ENCODE results near the gene CNPY1.

CNPY1 gene

GRCh38 chr7:155455776-155456737, 90.3 kb downstream of the CNPY1 start:
- H3K23ac ChIP-seq (ENCODE audit: low read length in 2 of 2): no peak overlapping the region
- no peak overlapping the region for H3K27ac ChIP-seq (ENCODE audit: low read length, poor library complexity, severe bottlenecking)
- H2BK12ac ChIP-seq (ENCODE audit: low read length in 2 of 2): no peak overlapping the region
- WGBS: 5% methylated on average over 27 of the region's 27 CpGs
- peak overlapping the region in 1 of 2 experiments; percentile 75 for H3K4me3 ChIP-seq (ENCODE audit: insufficient read depth in 1 of 2, low read depth in 1 of 2, low read length in 2 of 2)
- no peak overlapping the region for H2BK5ac ChIP-seq (ENCODE audit: low read depth, low read length, poor library complexity, severe bottlenecking)
- no peak overlapping the region for H3K14ac ChIP-seq (ENCODE audit: low read length in 2 of 2)
- peaks cover 6% of the 10 kb centered on the region for H3K9me3 ChIP-seq (ENCODE audit: control insufficient read depth, low read length)
- no peak overlapping the region for H3K4me2 ChIP-seq (ENCODE audit: low read length, poor library complexity, severe bottlenecking)
- H2BK120ac ChIP-seq (ENCODE audit: low read depth, low read length): no peak overlapping the region
- no peak overlapping the region for H3K9ac ChIP-seq (ENCODE audit: low read length)
- H3K27me3 ChIP-seq (ENCODE audit: control insufficient read depth in 1 of 2, insufficient read depth in 1 of 2, low read length in 2 of 2): peaks cover 82 to 90% of the 10 kb centered on the region in 2 experiments
- H3K18ac ChIP-seq (ENCODE audit: low read depth in 1 of 2, low read length in 2 of 2): no peak overlapping the region
- DNase-seq: no peak
- H4K91ac ChIP-seq (ENCODE audit: low read length): no peak overlapping the region
- H2AK5ac ChIP-seq (ENCODE audit: low read length, severe bottlenecking): no peak overlapping the region
- no peak overlapping the region for H4K8ac ChIP-seq (ENCODE audit: low read length)
- no peak overlapping the region for H3K4ac ChIP-seq (ENCODE audit: low read depth in 1 of 2, low read length in 2 of 2)
- no peaks in the 10 kb centered on the region for H3K79me1 ChIP-seq (replicated peaks; ENCODE audit: low read length, poor library complexity, severe bottlenecking)
- no peaks in the 10 kb centered on the region for H3K36me3 ChIP-seq (ENCODE audit: control insufficient read depth in 1 of 2, insufficient read depth in 2 of 2, low read depth in 1 of 2, low read length in 2 of 2)
- no peak overlapping the region for H2BK15ac ChIP-seq (ENCODE audit: low read depth, poor library complexity, severe bottlenecking)
- H2AFZ ChIP-seq (ENCODE audit: low read depth, low read length): no peak overlapping the region
- peaks cover 34% of the 10 kb centered on the region for H3K4me1 ChIP-seq (ENCODE audit: control insufficient read depth, insufficient read depth, low read depth, low read length)

- no peak overlapping the region for H3K4me2 ChIP-seq (ENCODE audit: low read length, poor library complexity, severe bottlenecking)
- no peak overlapping the region for H3K4ac ChIP-seq (ENCODE audit: low read depth in 1 of 2, low read length in 2 of 2)
- peaks cover 36% of the 10 kb centered on the region for H3K4me1 ChIP-seq (ENCODE audit: control insufficient read depth, insufficient read depth, low read depth, low read length)
- H2BK15ac ChIP-seq (ENCODE audit: low read depth, poor library complexity, severe bottlenecking): no peak overlapping the region
- H4K91ac ChIP-seq (ENCODE audit: low read length): no peak overlapping the region
- H2BK5ac ChIP-seq (ENCODE audit: low read depth, low read length, poor library complexity, severe bottlenecking): no peak overlapping the region
- no peak overlapping the region for H3K14ac ChIP-seq (ENCODE audit: low read length in 2 of 2)
- no peak overlapping the region for H3K9ac ChIP-seq (ENCODE audit: low read length)
- peaks cover 6% of the 10 kb centered on the region for H3K9me3 ChIP-seq (ENCODE audit: control insufficient read depth, low read length)
- H3K18ac ChIP-seq (ENCODE audit: low read depth in 1 of 2, low read length in 2 of 2): no peak overlapping the region
- WGBS: under 1% methylated on average over 15 of the region's 15 CpGs
- no peak overlapping the region for H4K8ac ChIP-seq (ENCODE audit: low read length)
- H3K23ac ChIP-seq (ENCODE audit: low read length in 2 of 2): no peak overlapping the region
- no peak overlapping the region for H2BK120ac ChIP-seq (ENCODE audit: low read depth, low read length)
- H3K36me3 ChIP-seq (ENCODE audit: control insufficient read depth in 1 of 2, insufficient read depth in 2 of 2, low read depth in 1 of 2, low read length in 2 of 2): no peaks in the 10 kb centered on the region
- H2AK5ac ChIP-seq (ENCODE audit: low read length, severe bottlenecking): no peak overlapping the region
- H3K27ac ChIP-seq (ENCODE audit: low read length, poor library complexity, severe bottlenecking): no peak overlapping the region
- no peaks in the 10 kb centered on the region for H3K79me1 ChIP-seq (replicated peaks; ENCODE audit: low read length, poor library complexity, severe bottlenecking)
- H3K27me3 ChIP-seq (ENCODE audit: control insufficient read depth in 1 of 2, insufficient read depth in 1 of 2, low read length in 2 of 2): peaks cover 82 to 90% of the 10 kb centered on the region in 2 experiments
- H2AFZ ChIP-seq (ENCODE audit: low read depth, low read length): no peak overlapping the region
- no peak for DNase-seq
- no peak overlapping the region for H3K4me3 ChIP-seq (ENCODE audit: insufficient read depth in 1 of 2, low read depth in 1 of 2, low read length in 2 of 2)
- no peak overlapping the region for H2BK12ac ChIP-seq (ENCODE audit: low read length in 2 of 2)
Observed at GRCh38 chr7:155455132-155455693, 91.1 kb downstream of the CNPY1 start.

- peaks cover 82 to 90% of the 10 kb centered on the region in 2 experiments for H3K27me3 ChIP-seq (ENCODE audit: control insufficient read depth in 1 of 2, insufficient read depth in 1 of 2, low read length in 2 of 2)
- no peak overlapping the region for H3K9ac ChIP-seq (ENCODE audit: low read length)
- H3K4ac ChIP-seq (ENCODE audit: low read depth in 1 of 2, low read length in 2 of 2): no peak overlapping the region
- 2% methylated on average over 81 of the region's 82 CpGs for WGBS
- no peak overlapping the region for H2BK5ac ChIP-seq (ENCODE audit: low read depth, low read length, poor library complexity, severe bottlenecking)
- no peak overlapping the region for H3K4me2 ChIP-seq (ENCODE audit: low read length, poor library complexity, severe bottlenecking)
- H4K8ac ChIP-seq (ENCODE audit: low read length): no peak overlapping the region
- no peak overlapping the region for H2AFZ ChIP-seq (ENCODE audit: low read depth, low read length)
- H2BK120ac ChIP-seq (ENCODE audit: low read depth, low read length): no peak overlapping the region
- no peaks in the 10 kb centered on the region for H3K36me3 ChIP-seq (ENCODE audit: control insufficient read depth in 1 of 2, insufficient read depth in 2 of 2, low read depth in 1 of 2, low read length in 2 of 2)
- no peaks in the 10 kb centered on the region for H3K79me1 ChIP-seq (replicated peaks; ENCODE audit: low read length, poor library complexity, severe bottlenecking)
- H3K18ac ChIP-seq (ENCODE audit: low read depth in 1 of 2, low read length in 2 of 2): no peak overlapping the region
- peaks cover 40% of the 10 kb centered on the region for H3K4me1 ChIP-seq (ENCODE audit: control insufficient read depth, insufficient read depth, low read depth, low read length)
- H3K9me3 ChIP-seq (ENCODE audit: control insufficient read depth, low read length): peaks cover 6% of the 10 kb centered on the region
- no peak overlapping the region for H2BK12ac ChIP-seq (ENCODE audit: low read length in 2 of 2)
- no peak overlapping the region for H2BK15ac ChIP-seq (ENCODE audit: low read depth, poor library complexity, severe bottlenecking)
- H4K91ac ChIP-seq (ENCODE audit: low read length): no peak overlapping the region
- no peak overlapping the region for H3K23ac ChIP-seq (ENCODE audit: low read length in 2 of 2)
- H2AK5ac ChIP-seq (ENCODE audit: low read length, severe bottlenecking): no peak overlapping the region
- H3K27ac ChIP-seq (ENCODE audit: low read length, poor library complexity, severe bottlenecking): no peak overlapping the region
- no peak overlapping the region for H3K4me3 ChIP-seq (ENCODE audit: insufficient read depth in 1 of 2, low read depth in 1 of 2, low read length in 2 of 2)
- H3K14ac ChIP-seq (ENCODE audit: low read length in 2 of 2): no peak overlapping the region
- DNase-seq: no peak
Observed at GRCh38 chr7:155454183-155455112, 91.9 kb downstream of the CNPY1 start.

Measured in mesenchymal stem cell (in vitro differentiated cells and primary cell).